Measurements from ENCODE around the gene CYTH2. TPM values are rescaled to one million over a fixed set of nuclear protein-coding genes. Genes with fewer than 3 reads are reported as not detected.

Gene CYTH2
- total RNA-seq, 1 experiment from 2014 or later: 103 TPM

DNA sequence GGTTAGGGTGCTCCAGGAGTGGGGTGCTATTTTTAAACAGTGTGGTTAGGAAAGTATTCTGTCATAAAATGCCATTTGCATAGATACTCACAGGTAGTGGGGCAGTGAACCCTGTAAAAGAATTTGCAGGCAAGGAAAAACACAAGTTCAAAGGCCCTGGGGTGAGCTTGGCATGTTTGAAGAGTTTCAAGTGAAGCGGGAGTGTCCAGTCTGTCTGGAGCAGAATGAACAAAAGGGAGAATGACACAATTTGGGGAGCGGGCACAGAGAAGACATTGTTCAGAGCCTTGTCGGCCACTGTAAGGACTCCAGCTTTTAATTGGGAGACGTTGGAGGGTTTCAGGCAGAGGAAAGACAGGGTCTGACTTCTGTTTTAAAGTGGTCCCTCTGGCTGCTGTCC is 20.6 kb upstream of the CYTH2 start:
- TF ChIP-seq CTCF (conservative IDR thresholded peaks at IDR 0.05): no peak
- no peaks in the 10 kb centered on the region for H3K27me3 ChIP-seq (ENCODE audit: insufficient read depth, low read length)
- no peak overlapping the region for H2BK15ac ChIP-seq (ENCODE audit: low read depth, low read length)
- peaks cover 13 to 17% of the 10 kb centered on the region in 2 experiments for H3K4me1 Mint-ChIP-seq
- H3K4me2 ChIP-seq (ENCODE audit: insufficient read depth, insufficient read length, low read length): no peak overlapping the region
- no peaks in the 10 kb centered on the region for H4K20me1 ChIP-seq (ENCODE audit: control insufficient read depth, insufficient read depth, insufficient read length)
- no peak overlapping the region for H4K8ac ChIP-seq (replicated peaks; ENCODE audit: insufficient read length, low read depth, low read length)
- H3K4ac ChIP-seq (ENCODE audit: low read depth, low read length): no peak overlapping the region
- no peak overlapping the region for H2BK12ac ChIP-seq (ENCODE audit: insufficient read length, low read depth, low read length)
- H3K27me3 Mint-ChIP-seq (ENCODE audit: low read depth): no peaks in the 10 kb centered on the region
- H3K18ac ChIP-seq (ENCODE audit: insufficient read length, low read depth, low read length): no peak overlapping the region
- no peak overlapping the region for H2BK5ac ChIP-seq (ENCODE audit: insufficient read length, low read length)
- H3K9me3 ChIP-seq (ENCODE audit: control insufficient read depth, low read depth, low read length): no peaks in the 10 kb centered on the region
- H3K79me1 ChIP-seq (ENCODE audit: insufficient read depth, low read depth, low read length, poor library complexity, severe bottlenecking): peaks cover 3% of the 10 kb centered on the region
- no peak overlapping the region for H3K23ac ChIP-seq (ENCODE audit: insufficient read length, low read depth, low read length)
- H3K36me3 Mint-ChIP-seq (ENCODE audit: insufficient read depth in 1 of 3, low read depth in 3 of 3): peaks cover 38 to 74% (median 61%) of the 10 kb centered on the region in 3 experiments
- H3K79me2 ChIP-seq (ENCODE audit: insufficient read depth, low read length): 0 out of 2 replicates have a peak, but pooled peaks cover 2% of the 10 kb centered on the region
- no peak overlapping the region; a peak in 1 of 7 replicates for H3K27ac Mint-ChIP-seq
- no peak overlapping the region for H3K14ac ChIP-seq (ENCODE audit: insufficient read depth, low read length)
- H3K27ac ChIP-seq (ENCODE audit: insufficient read length, low read depth, low read length): no peak overlapping the region
- no peak overlapping the region for H3T11ph ChIP-seq (ENCODE audit: low read length)
- peaks cover 2% of the 10 kb centered on the region; the same call in 1 of the 2 replicates for H3K4me1 ChIP-seq (ENCODE audit: insufficient read depth, low read length)
- H2BK20ac ChIP-seq (ENCODE audit: low read depth, low read length, poor library complexity, severe bottlenecking): no peak overlapping the region
- H3K9ac ChIP-seq (ENCODE audit: extremely low read depth, insufficient read length, low read length): no peak overlapping the region
- no peak overlapping the region for H2AK5ac ChIP-seq (ENCODE audit: insufficient read length, low read length)
- no peak overlapping the region for H3K56ac ChIP-seq (ENCODE audit: insufficient read length, low read depth, low read length)
- no peak overlapping the region for H3K4me3 Mint-ChIP-seq
- no peaks in the 10 kb centered on the region; a peak in 1 of 5 replicates for H3K9me3 Mint-ChIP-seq
- H3K23me2 ChIP-seq (ENCODE audit: insufficient read length, low read depth, low read length, poor library complexity, severe bottlenecking): peaks cover 8% of the 10 kb centered on the region
- H4K91ac ChIP-seq (ENCODE audit: insufficient read length, low read depth, low read length): no peak overlapping the region
- H2BK120ac ChIP-seq (ENCODE audit: low read depth, low read length, poor library complexity, severe bottlenecking): no peak overlapping the region
- H2AFZ ChIP-seq (ENCODE audit: low read length): no peak overlapping the region
- no peak overlapping the region for H4K5ac ChIP-seq (ENCODE audit: insufficient read length, low read depth, low read length)
- no CpG with 5 or more reads among the region's 4 CpGs for WGBS (ENCODE audit: extremely low coverage, insufficient read length, low lambda C conversion rate)
- DNase-seq: no peak
